Panc1 (cell line): ENCODE measurements around the gene TMED4. TPM values are rescaled to one million over a fixed set of nuclear protein-coding genes. Genes with fewer than 3 reads are reported as not detected.

Source experiments
- ATAC-seq: fragments of 200-7000 bp; cut with Tn5 transposase; 2 replicates; pipeline ENCODE4 v1.9.1; 2020; ENCODE audit warnings: mild to moderate bottlenecking, moderate library complexity
- BruUV-seq: library from RNA; stranded (reverse); fragments of 400-500 nt; replicated peaks from 2 replicates; lab custom pipeline; 2021; lab: Mats Ljungman, UMichigan
- CTCF ChIA-PET: fragments of 300-600 bp; sonication (Branson Sonifier 250); formaldehyde crosslinking; loops from one replicate; lab custom pipeline; 2022; ENCODE audit warnings: antibody characterized with exemption; lab: Charles Lee
- POLR2A ChIA-PET: fragments of 300-600 bp; sonication (Branson Sonifier 250); formaldehyde crosslinking; loops from one replicate; lab custom pipeline; 2022; ENCODE audit warnings: antibody characterized with exemption; lab: Charles Lee
- DNase-seq: peaks from one replicate; pipeline ENCODE4 v3.0.0-alpha.2; 2010; ENCODE audit warnings: low read depth, low spot score
- H3K27ac ChIP-seq: 2 replicates; pipeline ENCODE4 v1.5.1; 2011; ENCODE audit warnings: mild to moderate bottlenecking, low read length, inconsistent platforms
- H3K27me3 ChIP-seq: fragments of 200-500 bp; sonication (Bioruptor generic); 2 replicates; pipeline ENCODE4 v1.6.0; 2014; ENCODE audit warnings: low read length, inconsistent platforms; ENCODE audit not compliant: control insufficient read depth, insufficient read depth
- H3K36me3 ChIP-seq: fragments of 200-500 bp; sonication (Bioruptor generic); 2 replicates; pipeline ENCODE4 v1.5.1; 2014; ENCODE audit warnings: inconsistent platforms, mild to moderate bottlenecking, low read length, moderate library complexity; ENCODE audit not compliant: control insufficient read depth, insufficient read depth
- H3K4me1 ChIP-seq: 2 replicates; pipeline ENCODE4 v1.5.1; 2011; ENCODE audit warnings: inconsistent platforms, mild to moderate bottlenecking, low read length, moderate library complexity; ENCODE audit not compliant: control insufficient read depth, insufficient read depth
- H3K4me3 ChIP-seq, 2 experiments: 2 replicates each; pipeline ENCODE4 v1.5.1; 2011 to 2012; ENCODE audit warnings: low read depth in 2 of 2, low read length in 2 of 2, mild to moderate bottlenecking in 2 of 2, inconsistent platforms in 1 of 2, moderate library complexity in 1 of 2
- H3K9me3 ChIP-seq: fragments of 200-500 bp; sonication (Bioruptor generic); 2 replicates; pipeline ENCODE4 v1.5.1; 2014; ENCODE audit warnings: low read depth, mild to moderate bottlenecking, inconsistent platforms, low read length, moderate library complexity; ENCODE audit not compliant: control insufficient read depth, insufficient read depth
- POLR2AphosphoS5 ChIP-seq: IDR thresholded peaks from 2 replicates; pipeline ENCODE4 v1.6.1; 2012; ENCODE audit warnings: mild to moderate bottlenecking, low read depth, low read length, moderate library complexity
- SIN3A ChIP-seq: IDR thresholded peaks from 2 replicates; pipeline ENCODE4 v1.6.1; 2012; ENCODE audit warnings: low read depth, mild to moderate bottlenecking, low read length, moderate library complexity, borderline replicate concordance; ENCODE audit not compliant: insufficient read depth
- TCF7L2 ChIP-seq: IDR thresholded peaks from 2 replicates; pipeline ENCODE4 v1.6.1; 2011; ENCODE audit warnings: mild to moderate bottlenecking, low read depth, low read length, inconsistent platforms
- in situ Hi-C: cut with HindIII; loops from 2 replicates; pipeline ENCODE4 v1.10.0; 2016; ENCODE audit warnings: low sequenced_read_pairs, low pct_unique_long_range_greater_than_20kb
- intact Hi-C: fragments of 100-400 bp; cut with micrococcal nuclease; formaldehyde crosslinking; loops from one replicate; pipeline ENCODE4 v1.10.0; 2022; ENCODE audit not compliant: unreplicated experiment
- total RNA-seq: library from RNA; stranded (reverse); gene quantifications from one replicate; pipeline ENCODE4 v1.2.1, GENCODE V29; 2021; ENCODE audit not compliant: unreplicated experiment
- TF ChIP-seq, protein P1 (sequence below), 2 experiments: IDR thresholded peaks; 2 replicates each; pipeline ENCODE4 v1.6.1; 2011 to 2012; ENCODE audit warnings: low read depth in 2 of 2, control low read depth in 1 of 2, low read length in 1 of 2, mild to moderate bottlenecking in 1 of 2, moderate library complexity in 1 of 2; ENCODE audit not compliant: insufficient read depth in 1 of 2
- TF ChIP-seq, protein P2 (sequence below): fragments of 450-650 bp; IDR thresholded peaks from 2 replicates; pipeline ENCODE4 v1.5.1; 2017; ENCODE audit warnings: mild to moderate bottlenecking

TMED4 gene
- total RNA-seq, 1 experiment from 2014 or later: 123 TPM

DNA sequence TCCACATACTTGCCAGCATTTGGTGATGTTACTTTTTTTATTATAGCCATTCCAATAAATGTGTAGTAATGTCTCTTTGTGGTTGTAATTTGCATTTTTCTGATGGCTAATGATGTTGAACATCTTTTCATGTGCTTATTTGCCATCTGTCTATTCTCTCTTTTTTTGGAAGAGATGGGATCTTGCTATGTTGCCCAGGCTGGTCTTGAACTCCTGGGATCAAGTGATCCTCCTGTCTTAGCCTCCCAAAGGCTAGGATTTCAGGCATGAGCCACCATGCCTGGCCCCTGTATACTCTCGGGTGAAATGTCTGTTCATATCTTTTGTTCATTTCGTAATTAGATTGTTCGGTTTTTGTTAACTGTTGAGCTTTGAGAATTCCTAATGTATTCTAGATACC, 27.8 kb upstream of the TMED4 start:
- no peaks in the 10 kb centered on the region for H3K9me3 ChIP-seq
- peaks cover 8% of the 10 kb centered on the region for H3K4me1 ChIP-seq
- no peak for ATAC-seq
- POLR2A ChIA-PET: interaction anchor here (0.6 kb wide), 1 partner anchor 190 kb away, joined by 3 read pairs; no protein-coding TSS in a partner anchor
- H3K4me3 ChIP-seq: no peak overlapping the region
- DNase-seq: no peak
- H3K27me3 ChIP-seq: no peaks in the 10 kb centered on the region
- no peak overlapping the region for H3K27ac ChIP-seq
- intact Hi-C loops: no loop called here
- no peaks in the 10 kb centered on the region for H3K36me3 ChIP-seq
- CTCF ChIA-PET: no interaction called here
- TF ChIP-seq, protein P1, sequence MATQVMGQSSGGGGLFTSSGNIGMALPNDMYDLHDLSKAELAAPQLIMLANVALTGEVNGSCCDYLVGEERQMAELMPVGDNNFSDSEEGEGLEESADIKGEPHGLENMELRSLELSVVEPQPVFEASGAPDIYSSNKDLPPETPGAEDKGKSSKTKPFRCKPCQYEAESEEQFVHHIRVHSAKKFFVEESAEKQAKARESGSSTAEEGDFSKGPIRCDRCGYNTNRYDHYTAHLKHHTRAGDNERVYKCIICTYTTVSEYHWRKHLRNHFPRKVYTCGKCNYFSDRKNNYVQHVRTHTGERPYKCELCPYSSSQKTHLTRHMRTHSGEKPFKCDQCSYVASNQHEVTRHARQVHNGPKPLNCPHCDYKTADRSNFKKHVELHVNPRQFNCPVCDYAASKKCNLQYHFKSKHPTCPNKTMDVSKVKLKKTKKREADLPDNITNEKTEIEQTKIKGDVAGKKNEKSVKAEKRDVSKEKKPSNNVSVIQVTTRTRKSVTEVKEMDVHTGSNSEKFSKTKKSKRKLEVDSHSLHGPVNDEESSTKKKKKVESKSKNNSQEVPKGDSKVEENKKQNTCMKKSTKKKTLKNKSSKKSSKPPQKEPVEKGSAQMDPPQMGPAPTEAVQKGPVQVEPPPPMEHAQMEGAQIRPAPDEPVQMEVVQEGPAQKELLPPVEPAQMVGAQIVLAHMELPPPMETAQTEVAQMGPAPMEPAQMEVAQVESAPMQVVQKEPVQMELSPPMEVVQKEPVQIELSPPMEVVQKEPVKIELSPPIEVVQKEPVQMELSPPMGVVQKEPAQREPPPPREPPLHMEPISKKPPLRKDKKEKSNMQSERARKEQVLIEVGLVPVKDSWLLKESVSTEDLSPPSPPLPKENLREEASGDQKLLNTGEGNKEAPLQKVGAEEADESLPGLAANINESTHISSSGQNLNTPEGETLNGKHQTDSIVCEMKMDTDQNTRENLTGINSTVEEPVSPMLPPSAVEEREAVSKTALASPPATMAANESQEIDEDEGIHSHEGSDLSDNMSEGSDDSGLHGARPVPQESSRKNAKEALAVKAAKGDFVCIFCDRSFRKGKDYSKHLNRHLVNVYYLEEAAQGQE (IDR thresholded peaks at IDR 0.05; ENCODE audit: insufficient read depth in 1 of 2, low read depth in 2 of 2, low read length in 1 of 2): no peak
- TF ChIP-seq POLR2AphosphoS5: no peak
- TF ChIP-seq TCF7L2: no peak
- TF ChIP-seq, protein P2, sequence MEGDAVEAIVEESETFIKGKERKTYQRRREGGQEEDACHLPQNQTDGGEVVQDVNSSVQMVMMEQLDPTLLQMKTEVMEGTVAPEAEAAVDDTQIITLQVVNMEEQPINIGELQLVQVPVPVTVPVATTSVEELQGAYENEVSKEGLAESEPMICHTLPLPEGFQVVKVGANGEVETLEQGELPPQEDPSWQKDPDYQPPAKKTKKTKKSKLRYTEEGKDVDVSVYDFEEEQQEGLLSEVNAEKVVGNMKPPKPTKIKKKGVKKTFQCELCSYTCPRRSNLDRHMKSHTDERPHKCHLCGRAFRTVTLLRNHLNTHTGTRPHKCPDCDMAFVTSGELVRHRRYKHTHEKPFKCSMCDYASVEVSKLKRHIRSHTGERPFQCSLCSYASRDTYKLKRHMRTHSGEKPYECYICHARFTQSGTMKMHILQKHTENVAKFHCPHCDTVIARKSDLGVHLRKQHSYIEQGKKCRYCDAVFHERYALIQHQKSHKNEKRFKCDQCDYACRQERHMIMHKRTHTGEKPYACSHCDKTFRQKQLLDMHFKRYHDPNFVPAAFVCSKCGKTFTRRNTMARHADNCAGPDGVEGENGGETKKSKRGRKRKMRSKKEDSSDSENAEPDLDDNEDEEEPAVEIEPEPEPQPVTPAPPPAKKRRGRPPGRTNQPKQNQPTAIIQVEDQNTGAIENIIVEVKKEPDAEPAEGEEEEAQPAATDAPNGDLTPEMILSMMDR: no peak
- TF ChIP-seq SIN3A: no peak
- in situ Hi-C loops: no loop called here
- no TSS peak for BruUV-seq

DNA sequence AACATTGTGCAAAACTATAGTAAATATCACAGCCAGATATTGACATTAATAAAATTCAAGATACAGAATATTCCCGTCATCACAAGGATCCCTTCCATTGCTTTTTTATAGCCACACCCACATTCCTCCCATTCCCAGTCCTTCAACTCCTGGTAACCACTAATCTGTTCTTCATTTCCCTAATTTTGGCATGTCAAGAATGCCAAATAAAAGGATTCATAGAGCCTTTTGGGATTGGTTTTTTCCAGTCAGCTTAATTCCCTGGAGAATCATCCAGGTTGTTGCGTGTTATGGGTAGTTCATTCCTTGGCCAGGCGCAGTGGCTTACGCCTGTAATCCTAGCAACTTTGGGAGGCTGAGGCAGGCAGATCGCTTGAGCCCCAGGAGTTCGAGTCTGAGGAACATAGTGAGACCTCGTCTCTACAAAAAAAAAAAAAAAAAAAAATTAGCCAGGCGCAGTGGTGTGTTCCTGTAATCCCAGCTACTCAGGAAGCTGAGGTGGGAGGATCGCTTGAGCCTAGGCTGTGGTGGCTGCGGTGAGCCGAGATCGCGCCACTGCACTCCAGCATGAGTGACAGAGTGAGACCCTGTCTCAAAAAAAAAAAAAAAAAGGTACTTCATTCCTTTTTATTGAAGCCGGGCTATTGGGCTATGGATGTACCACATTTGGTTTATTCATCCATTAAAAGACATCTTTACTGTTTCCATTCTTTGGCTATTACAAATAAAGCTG, 27.1 kb upstream of the TMED4 start:
- BruUV-seq: no TSS peak
- CTCF ChIA-PET: no interaction called here

More for the DNA sequence above, 27.1 kb upstream of the TMED4 start:
- Histone ChIP-seq H3K9me3 (no peaks in the 10 kb centered on the region), H3K36me3 (no peaks in the 10 kb centered on the region), H3K27ac (0 out of 2 replicates have a peak overlapping the region, but pooled peaks have one; percentile 12), H3K27me3 (no peaks in the 10 kb centered on the region), H3K4me1 (peaks cover 8% of the 10 kb centered on the region; the same call in 1 of the 2 replicates), H3K4me3 (no peak overlapping the region)
- intact Hi-C loops (no loop called here), in situ Hi-C loops (no loop called here)
- DNase-seq (no peak), ATAC-seq (no peak)
- TF ChIP-seq, protein P2: no peak
- TF ChIP-seq POLR2AphosphoS5 (no peak), SIN3A (no peak), TCF7L2 (no peak)
- TF ChIP-seq, protein P1 (IDR thresholded peaks at IDR 0.05; ENCODE audit: insufficient read depth in 1 of 2, low read depth in 2 of 2, low read length in 1 of 2): no peak
- POLR2A ChIA-PET: interaction anchor here (0.6 kb wide), 1 partner anchor 191 kb away, joined by 3 read pairs; no protein-coding TSS in a partner anchor
